ENCODE measurements around the gene HLA-DQA1. TPM values are rescaled to one million over a fixed set of nuclear protein-coding genes. Genes with fewer than 3 reads are reported as not detected.

HLA-DQA1 gene
- total and polyA plus RNA-seq, 10 of the 15 experiments (the other 5 are each of a cell fraction or from before 2014, with no cell fraction given), result 289 to 1,769 (median 460) TPM

DNA sequence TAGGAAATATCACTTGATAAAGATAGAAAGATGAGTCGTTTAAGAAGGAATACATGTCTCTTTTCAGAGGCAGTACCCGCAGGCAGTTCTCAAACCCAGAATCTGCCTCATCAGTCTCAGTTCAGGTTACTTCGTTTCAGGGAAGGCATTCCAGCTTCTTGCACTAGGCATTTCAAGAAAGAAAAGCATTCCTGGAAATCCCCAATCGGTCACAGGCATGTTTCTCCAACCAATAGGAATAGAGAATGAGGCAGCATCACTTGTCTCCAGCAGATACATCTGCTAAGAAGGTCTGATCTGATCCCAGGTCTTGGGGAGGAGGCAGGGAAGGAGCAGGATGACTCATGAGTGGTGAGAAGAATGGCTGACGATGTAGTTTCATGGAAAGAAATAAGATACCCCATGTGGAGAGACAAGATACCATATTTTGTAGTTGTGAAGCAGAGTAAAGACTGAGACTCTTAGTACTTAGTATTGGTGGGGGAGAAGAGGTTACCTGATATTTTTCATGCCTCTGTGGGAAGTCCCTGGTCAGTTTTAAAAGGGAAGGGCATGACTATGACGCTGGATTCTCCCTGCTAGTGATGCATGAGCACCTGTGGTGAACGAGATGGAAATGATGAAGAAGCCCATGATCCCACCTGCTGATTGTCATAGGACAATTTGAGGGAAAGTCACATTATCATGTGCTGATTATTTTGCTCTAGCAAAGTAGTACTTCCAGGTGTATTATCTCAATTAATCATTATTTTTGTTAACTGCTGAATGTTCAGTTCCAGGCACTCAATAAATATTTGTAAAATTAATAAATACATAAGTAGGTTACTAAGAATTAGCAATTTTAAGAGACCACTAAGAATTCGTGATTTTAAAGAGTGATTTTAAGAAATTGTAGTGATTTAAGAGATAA is 27.2 kb upstream of the HLA-DQA1 start (continued):
- TF ChIP-seq PAX8 (IDR thresholded peaks at IDR 0.05) (no peak), TCF12 (IDR thresholded peaks at IDR 0.05; ENCODE audit: low read depth, low read length) (peak; percentile 66; the same call in 1 of the 2 replicates), NR2C2 (IDR thresholded peaks at IDR 0.05; ENCODE audit: borderline replicate concordance, control insufficient read depth, insufficient read length, low read depth) (no peak), NFIC (IDR thresholded peaks at IDR 0.05; ENCODE audit: low read depth, low read length) (peak; percentile 91), SIN3A (IDR thresholded peaks at IDR 0.05; ENCODE audit: low read depth, low read length) (no peak), FOS (IDR thresholded peaks at IDR 0.05; ENCODE audit: borderline replicate concordance, extremely low read depth, insufficient read length) (no peak), FOXK2 (IDR thresholded peaks at IDR 0.05) (no peak), RFX5 (IDR thresholded peaks at IDR 0.05; ENCODE audit: low read depth, low read length) (peak; percentile 98), JUNB (IDR thresholded peaks at IDR 0.05) (peak; percentile 13), BCL11A (IDR thresholded peaks at IDR 0.05; ENCODE audit: low read depth, low read length) (no peak), CEBPB (IDR thresholded peaks at IDR 0.05; ENCODE audit: borderline replicate concordance in 1 of 2, low read depth in 2 of 2, low read length in 2 of 2) (no peak; a peak in 1 of 4 replicates), POLR2AphosphoS2 (IDR thresholded peaks at IDR 0.05; ENCODE audit: low read depth, low read length) (peak; percentile 76), ZNF384 (IDR thresholded peaks at IDR 0.05; ENCODE audit: borderline replicate concordance, low read depth, low read length) (no peak), CHD2 (IDR thresholded peaks at IDR 0.05; ENCODE audit: borderline replicate concordance, low read depth, low read length) (peak; percentile 55; the same call in 1 of the 2 replicates), IKZF2 (IDR thresholded peaks at IDR 0.05) (peak; percentile 85 to 91), NR2C1 (IDR thresholded peaks at IDR 0.05) (no peak), POLR2A (IDR thresholded peaks at IDR 0.05; ENCODE audit: low read depth, low read length) (peak; percentile 59; the same call in 1 of the 2 replicates)
- TF ChIP-seq, protein P1, sequence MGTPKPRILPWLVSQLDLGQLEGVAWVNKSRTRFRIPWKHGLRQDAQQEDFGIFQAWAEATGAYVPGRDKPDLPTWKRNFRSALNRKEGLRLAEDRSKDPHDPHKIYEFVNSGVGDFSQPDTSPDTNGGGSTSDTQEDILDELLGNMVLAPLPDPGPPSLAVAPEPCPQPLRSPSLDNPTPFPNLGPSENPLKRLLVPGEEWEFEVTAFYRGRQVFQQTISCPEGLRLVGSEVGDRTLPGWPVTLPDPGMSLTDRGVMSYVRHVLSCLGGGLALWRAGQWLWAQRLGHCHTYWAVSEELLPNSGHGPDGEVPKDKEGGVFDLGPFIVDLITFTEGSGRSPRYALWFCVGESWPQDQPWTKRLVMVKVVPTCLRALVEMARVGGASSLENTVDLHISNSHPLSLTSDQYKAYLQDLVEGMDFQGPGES (IDR thresholded peaks at IDR 0.05), result no peak
- TF ChIP-seq, protein P2, sequence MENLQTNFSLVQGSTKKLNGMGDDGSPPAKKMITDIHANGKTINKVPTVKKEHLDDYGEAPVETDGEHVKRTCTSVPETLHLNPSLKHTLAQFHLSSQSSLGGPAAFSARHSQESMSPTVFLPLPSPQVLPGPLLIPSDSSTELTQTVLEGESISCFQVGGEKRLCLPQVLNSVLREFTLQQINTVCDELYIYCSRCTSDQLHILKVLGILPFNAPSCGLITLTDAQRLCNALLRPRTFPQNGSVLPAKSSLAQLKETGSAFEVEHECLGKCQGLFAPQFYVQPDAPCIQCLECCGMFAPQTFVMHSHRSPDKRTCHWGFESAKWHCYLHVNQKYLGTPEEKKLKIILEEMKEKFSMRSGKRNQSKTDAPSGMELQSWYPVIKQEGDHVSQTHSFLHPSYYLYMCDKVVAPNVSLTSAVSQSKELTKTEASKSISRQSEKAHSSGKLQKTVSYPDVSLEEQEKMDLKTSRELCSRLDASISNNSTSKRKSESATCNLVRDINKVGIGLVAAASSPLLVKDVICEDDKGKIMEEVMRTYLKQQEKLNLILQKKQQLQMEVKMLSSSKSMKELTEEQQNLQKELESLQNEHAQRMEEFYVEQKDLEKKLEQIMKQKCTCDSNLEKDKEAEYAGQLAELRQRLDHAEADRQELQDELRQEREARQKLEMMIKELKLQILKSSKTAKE (IDR thresholded peaks at IDR 0.05; ENCODE audit: low read depth, poor library complexity, severe bottlenecking), result no peak
- TF ChIP-seq, protein P3, sequence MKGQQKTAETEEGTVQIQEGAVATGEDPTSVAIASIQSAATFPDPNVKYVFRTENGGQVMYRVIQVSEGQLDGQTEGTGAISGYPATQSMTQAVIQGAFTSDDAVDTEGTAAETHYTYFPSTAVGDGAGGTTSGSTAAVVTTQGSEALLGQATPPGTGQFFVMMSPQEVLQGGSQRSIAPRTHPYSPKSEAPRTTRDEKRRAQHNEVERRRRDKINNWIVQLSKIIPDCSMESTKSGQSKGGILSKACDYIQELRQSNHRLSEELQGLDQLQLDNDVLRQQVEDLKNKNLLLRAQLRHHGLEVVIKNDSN (IDR thresholded peaks at IDR 0.05; ENCODE audit: borderline replicate concordance, extremely low read length, insufficient read depth, low read depth, low read length), result no peak
- TF ChIP-seq, protein P4, sequence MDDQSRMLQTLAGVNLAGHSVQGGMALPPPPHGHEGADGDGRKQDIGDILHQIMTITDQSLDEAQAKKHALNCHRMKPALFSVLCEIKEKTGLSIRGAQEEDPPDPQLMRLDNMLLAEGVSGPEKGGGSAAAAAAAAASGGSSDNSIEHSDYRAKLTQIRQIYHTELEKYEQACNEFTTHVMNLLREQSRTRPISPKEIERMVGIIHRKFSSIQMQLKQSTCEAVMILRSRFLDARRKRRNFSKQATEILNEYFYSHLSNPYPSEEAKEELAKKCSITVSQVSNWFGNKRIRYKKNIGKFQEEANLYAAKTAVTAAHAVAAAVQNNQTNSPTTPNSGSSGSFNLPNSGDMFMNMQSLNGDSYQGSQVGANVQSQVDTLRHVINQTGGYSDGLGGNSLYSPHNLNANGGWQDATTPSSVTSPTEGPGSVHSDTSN (IDR thresholded peaks at IDR 0.05; ENCODE audit: insufficient replicate concordance, low read depth, low read length), result no peak
- TF ChIP-seq, protein P5, sequence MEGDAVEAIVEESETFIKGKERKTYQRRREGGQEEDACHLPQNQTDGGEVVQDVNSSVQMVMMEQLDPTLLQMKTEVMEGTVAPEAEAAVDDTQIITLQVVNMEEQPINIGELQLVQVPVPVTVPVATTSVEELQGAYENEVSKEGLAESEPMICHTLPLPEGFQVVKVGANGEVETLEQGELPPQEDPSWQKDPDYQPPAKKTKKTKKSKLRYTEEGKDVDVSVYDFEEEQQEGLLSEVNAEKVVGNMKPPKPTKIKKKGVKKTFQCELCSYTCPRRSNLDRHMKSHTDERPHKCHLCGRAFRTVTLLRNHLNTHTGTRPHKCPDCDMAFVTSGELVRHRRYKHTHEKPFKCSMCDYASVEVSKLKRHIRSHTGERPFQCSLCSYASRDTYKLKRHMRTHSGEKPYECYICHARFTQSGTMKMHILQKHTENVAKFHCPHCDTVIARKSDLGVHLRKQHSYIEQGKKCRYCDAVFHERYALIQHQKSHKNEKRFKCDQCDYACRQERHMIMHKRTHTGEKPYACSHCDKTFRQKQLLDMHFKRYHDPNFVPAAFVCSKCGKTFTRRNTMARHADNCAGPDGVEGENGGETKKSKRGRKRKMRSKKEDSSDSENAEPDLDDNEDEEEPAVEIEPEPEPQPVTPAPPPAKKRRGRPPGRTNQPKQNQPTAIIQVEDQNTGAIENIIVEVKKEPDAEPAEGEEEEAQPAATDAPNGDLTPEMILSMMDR (IDR thresholded peaks at IDR 0.05 in 2 of 3, conservative IDR thresholded peaks at IDR 0.05 in 1 of 3; ENCODE audit: control insufficient read depth in 2 of 3, extremely low read depth in 1 of 3, insufficient read depth in 1 of 3, low read depth in 3 of 3, low read length in 3 of 3), result no peak
